Neural cell (in vitro differentiated cells): ENCODE measurements around the gene PRICKLE3. TPM values are rescaled to one million over a fixed set of nuclear protein-coding genes. Genes with fewer than 3 reads are reported as not detected.

ENCODE experiments used
- H2AFZ ChIP-seq: fragments of 200-600, 300-800 bp; sonication (generic), shearing (Covaris generic); 2 replicates; pipeline ENCODE4 v1.6.0; 2014; ENCODE audit warnings: low read depth, mild to moderate bottlenecking, antibody characterized with exemption, low read length, moderate library complexity
- H3F3A ChIP-seq: fragments of 200-600 bp; shearing (Covaris generic); 2 replicates; pipeline ENCODE4 v1.6.1; 2016; ENCODE audit warnings: mild to moderate bottlenecking, moderate library complexity, mixed read lengths, antibody characterized with exemption, low read length; ENCODE audit not compliant: insufficient read depth, poor library complexity, severe bottlenecking
- H3K27ac ChIP-seq: fragments of 200-600, 300-800 bp; sonication (generic), shearing (Covaris generic); 2 replicates; pipeline ENCODE4 v1.5.1; 2014; ENCODE audit warnings: mild to moderate bottlenecking, low read length, moderate library complexity
- H3K27me3 ChIP-seq: fragments of 300-800, 200-600 bp; sonication (generic), shearing (Covaris generic); 2 replicates; pipeline ENCODE4 v1.6.0; 2014; ENCODE audit warnings: mild to moderate bottlenecking, low read depth, low read length, moderate library complexity; ENCODE audit not compliant: insufficient read depth
- H3K36me3 ChIP-seq: fragments of 300-800, 200-600 bp; sonication (generic), shearing (Covaris generic); 2 replicates; pipeline ENCODE4 v1.5.1; 2014; ENCODE audit warnings: mild to moderate bottlenecking, antibody characterized with exemption, low read length, moderate library complexity; ENCODE audit not compliant: insufficient read depth
- H3K4me2 ChIP-seq: fragments of 300-800, 200-600 bp; sonication (generic), shearing (Covaris generic); 2 replicates; pipeline ENCODE4 v1.6.0; 2014; ENCODE audit warnings: mild to moderate bottlenecking, low read length
- H3K4me3 ChIP-seq: fragments of 300-800, 200-600 bp; sonication (generic), shearing (Covaris generic); 2 replicates; pipeline ENCODE4 v1.5.1; 2014; ENCODE audit warnings: mild to moderate bottlenecking, low read length, moderate library complexity
- H3K79me2 ChIP-seq: fragments of 200-600 bp; shearing (Covaris generic); replicated peaks from 2 replicates; pipeline ENCODE4 v1.6.0; 2014; ENCODE audit warnings: mild to moderate bottlenecking, low read length, moderate library complexity; ENCODE audit not compliant: insufficient read depth
- H3K9ac ChIP-seq: fragments of 300-800, 200-600 bp; sonication (generic), shearing (Covaris generic); 2 replicates; pipeline ENCODE4 v1.6.1; 2016; ENCODE audit warnings: mild to moderate bottlenecking, low read length, mixed read lengths
- H3K9me2 ChIP-seq: fragments of 200-600 bp; shearing (Covaris generic); 2 replicates; pipeline ENCODE4 v1.6.1; 2016; ENCODE audit warnings: mild to moderate bottlenecking, low read length, mixed read lengths; ENCODE audit not compliant: insufficient read depth
- H3K9me3 ChIP-seq: fragments of 200-600, 300-800 bp; sonication (generic), shearing (Covaris generic); 2 replicates; pipeline ENCODE4 v1.6.1; 2016; ENCODE audit warnings: mild to moderate bottlenecking, mixed run types, low read length, moderate library complexity, mixed read lengths
- H4K20me1 ChIP-seq: fragments of 200-600 bp; shearing (Covaris generic); 2 replicates; pipeline ENCODE4 v1.6.1; 2016; ENCODE audit warnings: mild to moderate bottlenecking, mixed run types; ENCODE audit not compliant: insufficient read depth
- EP300 ChIP-seq: fragments of 450-650 bp; conservative IDR thresholded peaks from 2 replicates; pipeline ENCODE4 v1.6.1; 2014; ENCODE audit warnings: antibody characterized with exemption, mild to moderate bottlenecking, moderate library complexity; ENCODE audit not compliant: poor library complexity, severe bottlenecking
- EZH2 ChIP-seq: fragments of 200-600, 300-800 bp; shearing (Covaris generic), sonication (generic); IDR thresholded peaks from 2 replicates; pipeline ENCODE4 v1.6.1; 2014; ENCODE audit warnings: antibody characterized with exemption, low read length, borderline replicate concordance, mild to moderate bottlenecking; ENCODE audit not compliant: insufficient read depth, poor library complexity, severe bottlenecking
- MXI1 ChIP-seq: fragments of 450-650 bp; conservative IDR thresholded peaks from 2 replicates; pipeline ENCODE4 v1.6.1; 2014; ENCODE audit warnings: antibody characterized with exemption, mild to moderate bottlenecking; ENCODE audit not compliant: poor library complexity, severe bottlenecking
- POLR2AphosphoS5 ChIP-seq: IDR thresholded peaks from 2 replicates; pipeline ENCODE4 v1.6.1; 2012
- RAD21 ChIP-seq: fragments of 450-650 bp; conservative IDR thresholded peaks from 2 replicates; pipeline ENCODE4 v1.6.1; 2014; ENCODE audit warnings: antibody characterized with exemption, mild to moderate bottlenecking, moderate library complexity
- SMC3 ChIP-seq: fragments of 450-650 bp; conservative IDR thresholded peaks from 2 replicates; pipeline ENCODE4 v1.6.1; 2014; ENCODE audit warnings: antibody characterized with exemption, mild to moderate bottlenecking, moderate library complexity; ENCODE audit not compliant: poor library complexity
- TAF1 ChIP-seq: IDR thresholded peaks from 2 replicates; pipeline ENCODE4 v1.6.1; 2012; ENCODE audit warnings: low read depth
- polyA plus RNA-seq: library from polyadenylated mRNA; depleted of rRNA; stranded (reverse); fragments of >200 nt; gene quantifications from 2 replicates; pipeline ENCODE4 v1.2.3, GENCODE V29; 2014
- TF ChIP-seq, protein P1 (sequence below): fragments of 450-650 bp; IDR thresholded peaks from 2 replicates; pipeline ENCODE4 v1.5.1; 2014; ENCODE audit warnings: antibody characterized with exemption, mild to moderate bottlenecking, moderate library complexity; ENCODE audit not compliant: poor library complexity, severe bottlenecking
- TF ChIP-seq, protein P2 (sequence below): IDR thresholded peaks from 2 replicates; pipeline ENCODE4 v1.6.1; 2012; ENCODE audit warnings: borderline replicate concordance

Gene PRICKLE3
- polyA plus RNA-seq, 1 donor from 2014 or later = 0.45 TPM

DNA sequence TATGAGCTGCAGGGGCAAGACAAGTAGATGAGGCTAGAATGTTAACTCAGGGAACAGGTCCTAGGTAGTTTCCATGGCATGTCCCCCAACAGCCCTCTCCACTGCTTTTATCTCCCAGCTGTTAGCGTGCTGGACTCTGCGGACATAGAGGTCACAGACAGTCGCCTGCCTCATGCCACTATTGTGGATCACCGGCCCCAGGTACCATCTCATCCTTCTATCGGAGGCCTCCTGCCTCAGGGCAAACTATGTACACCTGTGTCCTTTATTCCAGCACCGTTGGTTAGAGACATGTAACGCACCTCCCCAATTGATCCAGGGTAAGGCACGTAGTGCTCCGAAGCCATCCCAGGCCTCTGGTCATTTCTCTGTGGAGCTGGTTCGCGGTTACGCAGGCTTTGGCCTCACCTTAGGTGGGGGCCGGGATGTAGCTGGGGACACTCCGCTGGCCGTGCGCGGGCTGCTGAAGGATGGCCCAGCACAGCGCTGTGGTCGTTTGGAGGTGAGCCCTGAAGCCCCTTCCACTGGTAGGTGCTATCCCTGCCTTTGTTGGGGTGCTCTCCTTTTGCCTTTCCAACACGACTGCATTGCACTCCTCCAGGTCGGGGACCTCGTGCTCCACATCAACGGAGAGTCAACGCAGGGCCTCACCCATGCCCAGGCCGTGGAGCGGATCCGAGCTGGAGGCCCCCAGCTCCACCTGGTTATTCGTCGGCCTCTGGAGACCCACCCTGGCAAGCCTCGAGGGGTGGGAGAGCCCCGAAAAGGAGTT is 21.4 kb downstream of the PRICKLE3 start:
- Histone ChIP-seq H3K4me3 (no peak overlapping the region), H3K4me2 (no peak overlapping the region), H2AFZ (no peak overlapping the region), H3K27ac (no peak overlapping the region), H3K36me3 (no peaks in the 10 kb centered on the region), H4K20me1 (no peaks in the 10 kb centered on the region), H3K9me3 (no peaks in the 10 kb centered on the region), H3K79me2 (no peaks in the 10 kb centered on the region), H3K27me3 (no peaks in the 10 kb centered on the region), H3F3A (no peaks in the 10 kb centered on the region), H3K9ac (no peak overlapping the region), H3K9me2 (no peaks in the 10 kb centered on the region)
- TF ChIP-seq TAF1 = no peak
- no peak for TF ChIP-seq EP300
- no peak for TF ChIP-seq RAD21
- TF ChIP-seq, protein P1, sequence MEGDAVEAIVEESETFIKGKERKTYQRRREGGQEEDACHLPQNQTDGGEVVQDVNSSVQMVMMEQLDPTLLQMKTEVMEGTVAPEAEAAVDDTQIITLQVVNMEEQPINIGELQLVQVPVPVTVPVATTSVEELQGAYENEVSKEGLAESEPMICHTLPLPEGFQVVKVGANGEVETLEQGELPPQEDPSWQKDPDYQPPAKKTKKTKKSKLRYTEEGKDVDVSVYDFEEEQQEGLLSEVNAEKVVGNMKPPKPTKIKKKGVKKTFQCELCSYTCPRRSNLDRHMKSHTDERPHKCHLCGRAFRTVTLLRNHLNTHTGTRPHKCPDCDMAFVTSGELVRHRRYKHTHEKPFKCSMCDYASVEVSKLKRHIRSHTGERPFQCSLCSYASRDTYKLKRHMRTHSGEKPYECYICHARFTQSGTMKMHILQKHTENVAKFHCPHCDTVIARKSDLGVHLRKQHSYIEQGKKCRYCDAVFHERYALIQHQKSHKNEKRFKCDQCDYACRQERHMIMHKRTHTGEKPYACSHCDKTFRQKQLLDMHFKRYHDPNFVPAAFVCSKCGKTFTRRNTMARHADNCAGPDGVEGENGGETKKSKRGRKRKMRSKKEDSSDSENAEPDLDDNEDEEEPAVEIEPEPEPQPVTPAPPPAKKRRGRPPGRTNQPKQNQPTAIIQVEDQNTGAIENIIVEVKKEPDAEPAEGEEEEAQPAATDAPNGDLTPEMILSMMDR = no peak
- TF ChIP-seq, protein P2, sequence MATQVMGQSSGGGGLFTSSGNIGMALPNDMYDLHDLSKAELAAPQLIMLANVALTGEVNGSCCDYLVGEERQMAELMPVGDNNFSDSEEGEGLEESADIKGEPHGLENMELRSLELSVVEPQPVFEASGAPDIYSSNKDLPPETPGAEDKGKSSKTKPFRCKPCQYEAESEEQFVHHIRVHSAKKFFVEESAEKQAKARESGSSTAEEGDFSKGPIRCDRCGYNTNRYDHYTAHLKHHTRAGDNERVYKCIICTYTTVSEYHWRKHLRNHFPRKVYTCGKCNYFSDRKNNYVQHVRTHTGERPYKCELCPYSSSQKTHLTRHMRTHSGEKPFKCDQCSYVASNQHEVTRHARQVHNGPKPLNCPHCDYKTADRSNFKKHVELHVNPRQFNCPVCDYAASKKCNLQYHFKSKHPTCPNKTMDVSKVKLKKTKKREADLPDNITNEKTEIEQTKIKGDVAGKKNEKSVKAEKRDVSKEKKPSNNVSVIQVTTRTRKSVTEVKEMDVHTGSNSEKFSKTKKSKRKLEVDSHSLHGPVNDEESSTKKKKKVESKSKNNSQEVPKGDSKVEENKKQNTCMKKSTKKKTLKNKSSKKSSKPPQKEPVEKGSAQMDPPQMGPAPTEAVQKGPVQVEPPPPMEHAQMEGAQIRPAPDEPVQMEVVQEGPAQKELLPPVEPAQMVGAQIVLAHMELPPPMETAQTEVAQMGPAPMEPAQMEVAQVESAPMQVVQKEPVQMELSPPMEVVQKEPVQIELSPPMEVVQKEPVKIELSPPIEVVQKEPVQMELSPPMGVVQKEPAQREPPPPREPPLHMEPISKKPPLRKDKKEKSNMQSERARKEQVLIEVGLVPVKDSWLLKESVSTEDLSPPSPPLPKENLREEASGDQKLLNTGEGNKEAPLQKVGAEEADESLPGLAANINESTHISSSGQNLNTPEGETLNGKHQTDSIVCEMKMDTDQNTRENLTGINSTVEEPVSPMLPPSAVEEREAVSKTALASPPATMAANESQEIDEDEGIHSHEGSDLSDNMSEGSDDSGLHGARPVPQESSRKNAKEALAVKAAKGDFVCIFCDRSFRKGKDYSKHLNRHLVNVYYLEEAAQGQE = no peak
- no peak for TF ChIP-seq SMC3
- TF ChIP-seq MXI1 = no peak
- TF ChIP-seq EZH2 = no peak
- TF ChIP-seq POLR2AphosphoS5 = no peak

DNA sequence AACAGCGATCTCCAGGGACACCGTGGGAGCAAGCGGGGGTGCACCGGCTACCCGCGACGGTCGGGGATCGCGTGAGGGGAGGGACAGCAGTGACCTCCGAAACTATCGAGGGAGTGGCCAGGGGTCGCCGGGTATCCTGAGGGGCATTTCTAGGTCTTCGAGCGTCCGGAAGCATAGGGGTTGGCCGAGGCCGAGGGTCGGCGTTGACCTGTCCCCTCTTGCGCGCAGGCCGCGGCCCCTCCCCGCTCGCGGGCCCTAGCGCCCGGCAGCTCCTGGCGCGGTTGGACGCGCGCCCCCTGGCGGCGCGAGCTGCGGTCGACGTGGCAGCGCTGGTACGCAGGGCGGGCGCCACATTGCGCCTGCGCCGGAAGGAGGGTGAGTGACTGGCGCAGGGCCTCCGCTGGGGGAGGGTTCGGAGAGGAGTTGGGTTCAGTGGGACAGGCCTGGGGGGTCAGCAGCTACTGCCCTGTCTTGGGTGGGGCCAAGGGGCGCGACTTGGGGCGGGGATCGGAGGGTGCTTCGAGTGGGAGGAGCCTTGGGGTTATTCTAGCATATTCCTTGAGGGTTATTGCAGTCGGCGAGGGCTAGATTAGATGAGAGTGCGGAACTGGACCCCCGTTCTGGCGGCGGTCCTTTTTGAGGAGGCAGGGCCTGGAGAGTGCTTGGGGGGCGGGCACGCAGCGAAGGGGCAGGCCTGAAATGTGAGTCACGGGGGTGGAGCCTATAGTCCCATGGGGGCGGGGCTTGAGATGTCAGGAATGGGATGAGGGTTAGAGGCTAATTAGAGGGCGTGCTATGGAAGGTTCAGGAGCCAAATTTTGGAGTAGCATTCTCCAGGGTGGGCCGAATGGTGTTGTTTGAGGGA is 22.4 kb downstream of the PRICKLE3 start:
- Histone ChIP-seq H3K4me3 (peak overlapping the region; percentile 58), H2AFZ (no peak overlapping the region), H3K27me3 (no peaks in the 10 kb centered on the region), H3K79me2 (no peaks in the 10 kb centered on the region), H3K27ac (no peak overlapping the region), H3K36me3 (no peaks in the 10 kb centered on the region), H4K20me1 (no peaks in the 10 kb centered on the region), H3K9me2 (no peaks in the 10 kb centered on the region), H3F3A (no peaks in the 10 kb centered on the region), H3K9me3 (no peaks in the 10 kb centered on the region), H3K4me2 (no peak overlapping the region), H3K9ac (peak overlapping the region; percentile 44)
- TF ChIP-seq, protein P2 = no peak
- TF ChIP-seq POLR2AphosphoS5 (no peak), SMC3 (peak; percentile 42), MXI1 (no peak), EZH2 (no peak), RAD21 (no peak), EP300 (no peak), TAF1 (no peak)
- TF ChIP-seq, protein P1 = peak; percentile 73
